Mucosa of stomach (tissue), 1 donor: ENCODE data around the gene VPS37D.

Experiments used
- H3K27me3 ChIP-seq: one replicate; pipeline ENCODE4 v1.7.0; 2013; ENCODE audit warnings: mild to moderate bottlenecking, low read length; ENCODE audit not compliant: control insufficient read depth, insufficient read depth
- H3K36me3 ChIP-seq: one replicate; pipeline ENCODE4 v1.7.0; 2013; ENCODE audit warnings: low read length; ENCODE audit not compliant: control insufficient read depth, insufficient read depth
- H3K4me1 ChIP-seq: one replicate; pipeline ENCODE4 v1.7.0; 2013; ENCODE audit warnings: mild to moderate bottlenecking, low read length; ENCODE audit not compliant: control insufficient read depth, insufficient read depth
- H3K4me3 ChIP-seq: one replicate; pipeline ENCODE4 v1.7.0; 2013; ENCODE audit warnings: low read length
- H3K9ac ChIP-seq: one replicate; pipeline ENCODE4 v1.7.0; 2013; ENCODE audit warnings: mild to moderate bottlenecking, low read length, moderate library complexity
- H3K9me3 ChIP-seq: one replicate; pipeline ENCODE4 v1.7.0; 2013; ENCODE audit warnings: mild to moderate bottlenecking, low read length, moderate library complexity; ENCODE audit not compliant: control insufficient read depth
- donor health status: Pancreatic carcinoma.

The VPS37D gene

DNA sequence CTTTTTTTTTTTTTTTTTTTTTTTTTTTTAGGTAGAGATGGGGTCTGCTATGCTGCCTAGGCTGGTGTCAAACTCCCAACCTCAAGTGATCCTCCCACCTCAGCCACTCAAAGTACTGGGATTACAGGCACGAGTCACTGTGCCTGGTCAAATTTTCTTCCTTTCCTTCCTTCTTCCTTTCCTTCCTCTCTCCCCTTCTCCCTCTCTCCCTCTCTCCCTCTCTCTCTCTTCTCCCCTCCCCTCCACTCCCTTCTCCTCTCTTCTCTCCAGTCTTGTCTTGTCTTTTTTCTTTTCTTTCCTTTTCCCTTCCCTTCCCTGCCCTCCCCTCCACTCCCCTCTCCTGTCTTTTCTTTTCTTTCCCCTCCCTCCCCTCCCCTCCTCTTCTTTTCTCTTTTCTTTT is 36.1 kb upstream of the VPS37D start:
- no peak overlapping the region for H3K9ac ChIP-seq
- H3K27me3 ChIP-seq, result peaks cover 19% of the 10 kb centered on the region
- H3K4me1 ChIP-seq, result peaks cover 3% of the 10 kb centered on the region
- no peaks in the 10 kb centered on the region for H3K9me3 ChIP-seq
- no peaks in the 10 kb centered on the region for H3K36me3 ChIP-seq
- no peak overlapping the region for H3K4me3 ChIP-seq

DNA sequence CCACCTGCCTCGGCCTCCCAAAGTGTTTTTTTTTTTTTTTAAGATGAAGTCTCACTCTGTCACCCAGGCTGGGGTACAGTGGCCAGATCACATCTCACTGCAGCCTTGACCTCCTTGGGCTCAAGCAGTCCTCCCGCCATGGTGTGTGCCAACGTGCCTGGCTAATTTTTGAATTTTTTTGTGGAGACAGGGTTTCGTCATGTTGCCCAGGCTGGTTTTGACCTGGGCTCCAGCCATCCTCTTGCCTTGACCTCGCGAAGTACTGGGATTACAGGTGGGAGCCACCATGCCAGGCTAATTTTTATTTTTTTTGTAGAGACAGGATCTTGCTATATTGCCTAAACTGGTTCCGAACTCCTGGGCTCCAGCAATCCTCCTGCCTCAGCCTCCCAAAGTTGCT is 34.3 kb upstream of the VPS37D start:
- Histone ChIP-seq H3K27me3 (peaks cover 6% of the 10 kb centered on the region), H3K4me1 (peaks cover 3% of the 10 kb centered on the region), H3K9ac (no peak overlapping the region), H3K36me3 (no peaks in the 10 kb centered on the region), H3K4me3 (no peak overlapping the region), H3K9me3 (no peaks in the 10 kb centered on the region)

DNA sequence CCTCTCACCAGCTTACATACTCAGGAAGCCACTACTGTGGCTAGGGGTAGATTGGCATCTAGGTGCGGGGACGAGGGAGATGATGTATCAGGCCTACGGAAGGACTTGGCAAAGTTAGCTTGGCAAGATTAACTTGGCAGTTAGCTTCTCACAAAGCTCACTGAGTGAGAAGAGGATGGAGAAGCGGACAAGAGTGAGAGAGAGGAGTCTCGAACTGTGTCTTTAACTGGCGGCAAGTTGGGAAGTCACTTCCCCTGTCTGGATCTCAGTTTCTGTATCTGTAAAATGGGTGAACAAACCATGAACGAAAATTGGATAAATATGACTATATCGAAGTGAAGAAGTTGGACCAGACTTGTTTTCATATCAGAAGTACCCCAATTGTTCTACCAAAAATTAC is 33.8 kb upstream of the VPS37D start:
- Histone ChIP-seq H3K4me1 (peaks cover 3% of the 10 kb centered on the region), H3K4me3 (no peak overlapping the region), H3K9me3 (no peaks in the 10 kb centered on the region), H3K36me3 (no peaks in the 10 kb centered on the region), H3K27me3 (peaks cover under 1% of the 10 kb centered on the region), H3K9ac (no peak overlapping the region)

DNA sequence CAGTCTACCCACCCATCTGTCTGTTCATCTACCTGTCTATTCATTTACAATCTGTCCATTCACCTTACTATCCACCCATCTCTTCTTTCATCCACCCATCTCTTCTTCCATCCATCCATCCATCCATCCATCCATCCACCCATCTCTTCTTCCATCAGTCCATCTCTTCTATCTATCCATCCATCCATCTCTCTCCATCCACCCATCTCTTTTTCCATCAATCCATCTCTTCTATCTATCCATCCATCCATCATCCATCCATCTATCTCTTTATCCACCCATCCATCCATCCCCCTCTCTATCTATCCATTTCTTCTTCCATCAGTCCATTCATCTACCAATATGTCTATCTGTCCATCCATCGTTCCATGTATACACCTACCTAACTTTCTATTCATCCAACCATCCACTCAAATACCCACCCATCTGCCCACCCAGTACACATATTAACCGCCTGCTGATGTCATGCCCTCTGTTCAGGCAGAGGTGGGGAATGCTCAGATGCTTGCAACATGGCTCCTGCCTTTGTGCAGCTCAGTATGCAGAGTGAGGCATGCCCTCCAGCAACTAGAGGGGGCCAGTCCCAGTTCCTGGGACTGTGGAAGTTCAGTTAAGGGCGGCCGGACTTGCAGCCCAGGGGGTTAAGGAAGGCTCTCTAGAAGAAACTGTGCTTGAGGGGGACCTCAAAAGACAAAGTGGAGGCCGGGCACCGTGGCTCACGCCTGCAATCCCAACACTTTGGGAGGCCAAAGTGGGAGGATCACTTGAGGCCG is 32.0 kb upstream of the VPS37D start:
- Histone ChIP-seq H3K4me1 (peaks cover 3% of the 10 kb centered on the region), H3K9me3 (no peaks in the 10 kb centered on the region), H3K27me3 (no peaks in the 10 kb centered on the region), H3K9ac (no peak overlapping the region), H3K36me3 (no peaks in the 10 kb centered on the region), H3K4me3 (no peak overlapping the region)

DNA sequence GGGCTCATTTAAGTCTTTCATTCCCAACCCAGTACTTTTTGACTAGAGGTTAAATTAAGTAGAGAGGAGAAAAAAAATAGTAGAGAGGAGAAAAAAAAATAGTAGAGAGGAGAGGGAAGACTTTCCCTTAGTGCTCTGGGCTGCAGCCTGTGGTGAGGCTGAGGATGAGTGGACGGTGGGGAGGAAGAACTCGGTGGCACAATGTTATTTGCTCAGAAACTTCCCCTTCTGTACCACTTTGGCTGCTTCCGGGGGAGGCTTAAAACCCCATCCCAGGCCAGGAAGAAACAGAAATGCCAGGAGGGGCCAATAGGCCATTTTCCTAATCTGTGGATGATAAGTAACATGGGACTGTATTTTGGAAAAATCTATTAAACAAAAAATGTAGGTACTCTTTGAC is 28.7 kb upstream of the VPS37D start:
- Histone ChIP-seq H3K9me3 (no peaks in the 10 kb centered on the region), H3K4me1 (peaks cover 3% of the 10 kb centered on the region), H3K36me3 (no peaks in the 10 kb centered on the region), H3K27me3 (peaks cover 3% of the 10 kb centered on the region), H3K9ac (no peak overlapping the region), H3K4me3 (no peak overlapping the region)

DNA sequence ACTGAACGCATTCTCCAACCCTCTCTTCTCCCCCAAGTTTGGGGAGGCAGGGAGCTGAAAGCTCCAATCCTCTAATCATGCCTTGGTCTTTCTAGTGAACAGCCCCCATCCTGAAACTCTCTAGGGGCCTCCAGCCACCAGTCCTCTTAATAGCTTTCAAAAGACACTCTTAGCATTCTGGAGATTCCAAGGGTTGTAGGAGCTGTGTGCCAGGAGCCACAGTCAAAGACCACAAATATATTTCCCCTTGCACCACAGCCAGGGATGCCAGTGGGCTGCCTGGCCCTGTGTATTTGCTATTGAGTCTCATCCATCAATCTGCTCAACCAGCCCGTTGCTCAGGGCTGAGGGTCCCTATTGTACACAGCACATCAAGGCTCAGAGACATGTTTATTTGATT is 24.8 kb upstream of the VPS37D start:
- no peaks in the 10 kb centered on the region for H3K9me3 ChIP-seq
- H3K9ac ChIP-seq, result no peak overlapping the region
- peaks cover 28% of the 10 kb centered on the region for H3K27me3 ChIP-seq
- peaks cover 4% of the 10 kb centered on the region for H3K4me1 ChIP-seq
- H3K4me3 ChIP-seq, result no peak overlapping the region
- H3K36me3 ChIP-seq, result no peaks in the 10 kb centered on the region

DNA sequence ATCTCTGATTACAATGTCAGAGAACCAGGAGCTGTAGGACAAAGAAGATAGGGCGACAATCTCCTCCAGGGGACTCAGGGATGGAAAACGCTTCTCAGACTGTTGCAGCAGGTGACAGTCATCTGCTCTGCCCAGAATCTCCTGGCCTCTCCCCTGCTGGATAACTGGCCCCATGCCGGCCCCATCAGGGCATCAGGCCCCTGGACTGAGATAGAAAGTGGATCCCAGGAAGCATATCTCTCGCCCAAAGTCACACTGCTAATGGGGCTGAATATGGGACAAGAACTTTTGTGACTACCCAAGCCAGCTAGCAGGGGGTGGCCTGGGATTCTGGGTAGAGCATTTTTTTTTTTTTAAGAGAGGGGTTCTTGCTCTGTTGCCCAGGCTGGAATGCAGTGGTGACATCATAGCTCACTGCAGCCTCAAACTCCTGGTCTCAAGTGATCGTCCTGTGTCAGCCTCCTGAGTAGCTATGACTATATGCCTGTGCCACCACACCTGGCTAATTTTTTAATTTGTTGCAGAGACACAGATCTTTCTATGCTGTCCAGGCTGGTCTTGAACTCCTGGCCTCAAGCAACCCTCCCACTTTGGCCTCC is 22.8 kb upstream of the VPS37D start:
- H3K9me3 ChIP-seq, result no peaks in the 10 kb centered on the region
- no peak overlapping the region for H3K9ac ChIP-seq
- peaks cover 46% of the 10 kb centered on the region for H3K27me3 ChIP-seq
- H3K4me1 ChIP-seq, result peaks cover 4% of the 10 kb centered on the region
- H3K4me3 ChIP-seq, result no peak overlapping the region
- H3K36me3 ChIP-seq, result no peaks in the 10 kb centered on the region

DNA sequence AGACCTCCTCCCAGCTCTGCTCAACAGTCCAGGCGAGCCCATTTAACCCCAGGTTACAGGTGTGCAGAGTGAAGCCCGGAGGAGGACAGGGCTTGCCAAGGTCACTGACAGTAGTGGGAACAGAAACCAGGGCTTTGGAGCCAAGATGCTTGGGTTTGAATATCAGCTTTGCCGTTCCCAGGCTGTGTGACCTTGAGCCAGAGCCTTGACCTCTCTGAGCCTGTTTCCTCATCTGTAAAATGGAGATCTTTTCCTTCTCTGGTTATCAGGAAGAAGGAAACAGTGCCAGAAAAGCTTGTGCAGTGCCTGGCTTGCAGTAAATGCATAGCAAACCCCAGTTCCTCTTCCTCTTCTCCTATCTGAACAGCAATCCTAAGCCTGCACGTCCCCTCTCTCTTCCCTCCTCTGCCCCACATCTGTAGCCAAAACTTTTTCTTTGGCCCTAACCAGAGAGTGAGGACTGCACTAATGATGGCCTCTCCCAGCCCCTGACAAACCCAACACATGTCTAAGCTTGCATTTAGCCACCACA is 21.9 kb upstream of the VPS37D start:
- H3K9ac ChIP-seq, result no peak overlapping the region
- no peak overlapping the region for H3K4me3 ChIP-seq
- H3K9me3 ChIP-seq, result no peaks in the 10 kb centered on the region
- peaks cover 48% of the 10 kb centered on the region for H3K27me3 ChIP-seq
- no peaks in the 10 kb centered on the region for H3K36me3 ChIP-seq
- H3K4me1 ChIP-seq, result peaks cover 4% of the 10 kb centered on the region

DNA sequence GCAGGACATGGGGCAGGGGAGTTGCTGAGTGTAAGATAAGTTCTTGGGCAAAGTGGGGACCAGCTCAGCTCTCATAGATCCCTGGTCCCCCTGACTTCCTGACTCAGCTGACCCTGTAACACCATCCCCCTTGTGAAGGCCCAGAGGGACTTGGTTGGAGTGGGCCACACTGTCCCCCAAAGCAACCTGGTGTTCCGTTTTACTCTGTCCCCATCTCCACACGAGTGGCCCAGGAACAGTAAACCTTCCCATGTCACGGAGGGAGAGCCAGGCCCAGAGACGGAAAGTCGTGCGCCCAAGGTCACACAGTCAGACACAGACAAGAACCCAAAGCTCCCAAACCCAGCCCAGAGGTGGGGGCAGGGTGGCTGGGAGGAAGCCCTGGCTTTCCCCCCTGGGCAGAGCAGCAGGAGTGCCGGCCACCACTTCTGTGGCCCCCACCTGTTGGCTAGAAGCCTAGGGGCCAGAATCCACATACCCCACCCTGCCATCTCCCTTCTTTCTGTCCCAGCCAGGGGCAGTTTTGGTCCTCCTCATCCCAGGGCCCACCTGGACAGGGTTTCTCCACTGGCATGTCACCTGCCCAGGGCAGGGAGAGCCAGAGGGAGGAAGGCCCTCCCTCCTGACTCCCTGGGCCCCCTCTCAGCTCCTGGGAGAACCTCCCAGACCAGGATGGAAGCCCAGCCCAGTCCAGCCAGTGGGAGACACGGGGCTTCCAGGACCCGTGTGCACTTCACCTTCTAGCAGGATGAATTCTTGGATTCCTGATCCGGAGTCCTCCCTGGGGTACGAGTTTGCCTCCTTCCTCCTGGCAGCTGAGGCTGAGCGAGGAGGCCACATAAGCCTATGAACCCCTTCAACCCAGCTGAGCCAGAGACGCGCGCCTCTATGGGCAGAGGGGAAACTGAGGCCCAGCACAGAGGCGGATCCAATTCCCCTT is 20.6 kb upstream of the VPS37D start:
- peaks cover 4% of the 10 kb centered on the region for H3K4me1 ChIP-seq
- H3K4me3 ChIP-seq, result no peak overlapping the region
- H3K27me3 ChIP-seq, result peaks cover 54% of the 10 kb centered on the region
- no peaks in the 10 kb centered on the region for H3K36me3 ChIP-seq
- no peaks in the 10 kb centered on the region for H3K9me3 ChIP-seq
- no peak overlapping the region for H3K9ac ChIP-seq

DNA sequence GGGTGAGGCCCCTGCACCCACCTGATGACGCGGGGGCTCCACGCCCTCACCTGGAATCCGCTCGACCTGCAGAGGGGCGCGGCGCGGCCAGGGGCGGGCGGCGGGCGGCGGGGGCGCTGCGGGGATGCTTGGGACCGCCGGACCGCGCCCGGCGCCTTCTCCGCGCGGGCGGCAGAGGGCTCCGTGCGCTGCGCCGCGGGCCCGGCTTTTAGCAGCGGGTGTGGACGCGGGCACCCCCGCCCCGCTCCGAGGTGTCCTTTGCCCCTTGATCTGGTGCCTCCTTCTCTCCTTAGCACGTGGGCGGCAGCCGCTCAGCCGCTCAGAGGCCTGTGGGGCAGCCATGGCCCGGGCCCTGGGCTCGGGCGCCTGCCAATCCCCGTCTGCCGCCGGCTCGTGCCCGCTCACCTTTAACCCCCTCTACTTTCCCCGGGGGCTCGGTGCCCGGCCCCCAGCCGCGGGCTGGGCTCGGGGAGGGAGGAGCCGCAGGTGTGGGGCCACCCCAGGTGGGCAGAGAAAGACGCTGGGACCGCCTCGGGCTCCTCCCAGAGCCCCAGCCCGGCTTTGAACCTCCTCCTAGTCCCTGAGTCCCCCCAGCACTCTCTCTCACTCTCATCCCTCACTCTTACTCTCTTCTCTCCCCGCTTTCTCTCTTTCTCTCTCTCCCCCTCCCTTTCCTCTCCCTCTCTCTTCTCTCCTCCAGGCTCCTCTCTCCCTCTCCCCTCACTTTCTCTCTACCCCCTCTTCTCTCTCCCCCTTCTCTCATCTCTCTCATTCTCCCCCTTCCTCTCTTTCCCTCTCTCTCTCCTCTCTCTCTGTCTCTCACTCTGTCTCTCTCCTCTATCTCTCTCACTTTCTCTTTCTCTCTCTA is 19.7 kb upstream of the VPS37D start:
- Histone ChIP-seq H3K9ac (no peak overlapping the region), H3K4me3 (no peak overlapping the region), H3K9me3 (no peaks in the 10 kb centered on the region), H3K36me3 (no peaks in the 10 kb centered on the region), H3K4me1 (peaks cover 4% of the 10 kb centered on the region), H3K27me3 (peaks cover 57% of the 10 kb centered on the region)

DNA sequence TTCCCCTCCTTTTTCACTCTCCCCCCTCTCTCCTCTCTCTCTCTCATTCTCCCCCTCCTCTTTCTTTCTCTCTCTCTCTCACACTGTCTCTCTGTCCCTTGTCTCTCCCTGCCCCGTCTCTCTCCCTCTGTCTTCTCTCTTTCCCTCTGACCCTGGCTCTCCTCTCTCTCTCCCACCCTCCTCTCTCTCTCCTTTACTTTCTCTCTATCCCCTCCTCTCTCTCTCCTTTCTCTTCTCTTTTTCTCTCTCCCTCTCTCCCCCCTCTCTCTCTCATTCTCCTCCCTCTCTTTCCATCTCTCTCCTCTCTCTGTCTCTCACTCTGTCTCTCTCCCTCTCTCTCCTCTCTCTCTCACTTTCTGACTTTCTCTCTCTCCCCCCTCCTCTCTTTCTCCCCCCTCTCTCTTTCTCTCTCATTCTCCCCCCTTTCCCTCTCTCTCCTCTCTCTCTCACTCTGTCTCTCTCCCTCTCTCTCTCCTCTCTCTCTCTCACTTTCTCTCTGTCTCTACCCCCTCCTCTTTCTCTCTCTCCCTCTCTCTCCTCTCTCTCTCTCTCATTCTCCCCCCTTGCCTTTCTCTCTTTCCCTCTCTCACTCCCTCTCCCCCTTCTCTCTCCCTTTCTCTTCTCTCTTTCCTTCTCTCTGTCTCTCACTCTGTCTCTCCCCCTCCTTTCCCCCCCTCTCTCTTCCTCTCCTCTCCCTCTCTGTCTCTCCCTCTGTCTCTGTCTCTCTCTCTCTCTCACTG is 18.9 kb upstream of the VPS37D start:
- peaks cover 4% of the 10 kb centered on the region for H3K4me1 ChIP-seq
- H3K9ac ChIP-seq, result no peak overlapping the region
- peaks cover 54% of the 10 kb centered on the region for H3K27me3 ChIP-seq
- no peaks in the 10 kb centered on the region for H3K9me3 ChIP-seq
- no peaks in the 10 kb centered on the region for H3K36me3 ChIP-seq
- no peak overlapping the region for H3K4me3 ChIP-seq
